Astrocyte (in vitro differentiated cells and primary cell): ENCODE results near the gene CLEC19A. TPM values are rescaled to one million over a fixed set of nuclear protein-coding genes. Genes with fewer than 3 reads are reported as not detected.

Source experiments
- DNase-seq: peaks from one replicate; pipeline ENCODE4 v3.0.0-alpha.2; 2010; ENCODE audit warnings: low read depth
- FAIRE-seq: peaks from 2 replicates; lab custom pipeline; 2011; peaks lifted over from hg19 to GRCh38; lab: Jason Lieb, UNC
- H2AFZ ChIP-seq: 2 replicates; pipeline ENCODE4 v1.6.0; 2012; ENCODE audit warnings: low read depth, low read length, inconsistent platforms
- H3K27ac ChIP-seq: 2 replicates; pipeline ENCODE4 v1.5.1; 2011; ENCODE audit warnings: low read depth, low read length, inconsistent platforms
- H3K27me3 ChIP-seq: 2 replicates; pipeline ENCODE4 v1.6.0; 2011; ENCODE audit warnings: low read length, inconsistent platforms; ENCODE audit not compliant: insufficient read depth
- H3K36me3 ChIP-seq: 2 replicates; pipeline ENCODE4 v1.5.1; 2011; ENCODE audit warnings: low read length, inconsistent platforms; ENCODE audit not compliant: insufficient read depth
- H3K4me1 ChIP-seq: 2 replicates; pipeline ENCODE4 v1.5.1; 2011; ENCODE audit warnings: low read length, inconsistent platforms; ENCODE audit not compliant: insufficient read depth
- H3K4me2 ChIP-seq: 2 replicates; pipeline ENCODE4 v1.6.0; 2012; ENCODE audit warnings: low read length, inconsistent platforms
- H3K4me3 ChIP-seq: 2 replicates; pipeline ENCODE4 v1.5.1; 2011; ENCODE audit warnings: low read depth, mild to moderate bottlenecking, low read length, inconsistent platforms; ENCODE audit not compliant: insufficient read depth
- H3K79me2 ChIP-seq: 2 replicates; pipeline ENCODE4 v1.6.0; 2012; ENCODE audit warnings: mild to moderate bottlenecking, low read length, inconsistent platforms; ENCODE audit not compliant: insufficient read depth
- H3K9ac ChIP-seq: 2 replicates; pipeline ENCODE4 v1.6.0; 2012; ENCODE audit warnings: mild to moderate bottlenecking, low read length, inconsistent platforms
- H3K9me3 ChIP-seq: 2 replicates; pipeline ENCODE4 v1.5.1; 2012; ENCODE audit warnings: low read depth, mild to moderate bottlenecking, low read length, inconsistent platforms; ENCODE audit not compliant: insufficient read depth
- H4K20me1 ChIP-seq: 2 replicates; pipeline ENCODE4 v1.6.0; 2012; ENCODE audit warnings: low read length, inconsistent platforms; ENCODE audit not compliant: insufficient read depth
- H3K27ac Mint-ChIP-seq: one replicate; pipeline ENCODE4 v1.8.0; 2021; ENCODE audit warnings: mild to moderate bottlenecking, mixed read lengths; ENCODE audit not compliant: unreplicated experiment
- H3K27me3 Mint-ChIP-seq: one replicate; pipeline ENCODE4 v1.8.0; 2021; ENCODE audit warnings: low read depth, mixed read lengths; ENCODE audit not compliant: unreplicated experiment
- H3K36me3 Mint-ChIP-seq: one replicate; pipeline ENCODE4 v1.8.0; 2021; ENCODE audit warnings: low read depth, mixed read lengths; ENCODE audit not compliant: unreplicated experiment
- H3K4me1 Mint-ChIP-seq: one replicate; pipeline ENCODE4 v1.8.0; 2021; ENCODE audit warnings: low read depth, mixed read lengths; ENCODE audit not compliant: unreplicated experiment
- H3K4me3 Mint-ChIP-seq: one replicate; pipeline ENCODE4 v1.8.0; 2021; ENCODE audit warnings: mild to moderate bottlenecking, moderate library complexity, mixed read lengths; ENCODE audit not compliant: unreplicated experiment
- H3K9me3 Mint-ChIP-seq: one replicate; pipeline ENCODE4 v1.8.0; 2021; ENCODE audit warnings: mild to moderate bottlenecking, mixed read lengths; ENCODE audit not compliant: unreplicated experiment
- CTCF ChIP-seq: IDR thresholded peaks from 2 replicates; pipeline ENCODE4 v1.5.1; 2011; ENCODE audit warnings: low read depth, mild to moderate bottlenecking, inconsistent platforms, low read length, moderate library complexity; ENCODE audit not compliant: insufficient read depth
- EZH2 ChIP-seq: IDR thresholded peaks from 2 replicates; pipeline ENCODE4 v1.6.1; 2012; ENCODE audit warnings: mild to moderate bottlenecking, low read length, inconsistent platforms; ENCODE audit not compliant: insufficient read depth
- total RNA-seq: library from RNA; stranded (reverse); gene quantifications from 2 replicates; pipeline ENCODE4 v1.2.1, GENCODE V29; 2021

Gene CLEC19A
- total RNA-seq, 1 donor from 2014 or later = not detected

GRCh38 chr16:19288872-19289799 lies 3.6 kb downstream of the CLEC19A start:
- no peak overlapping the region for H3K9ac ChIP-seq
- no peak for FAIRE-seq
- Mint-ChIP-seq H3K9me3 (peaks cover 2% of the 10 kb centered on the region), H3K36me3 (no peaks in the 10 kb centered on the region), H3K4me3 (no peak overlapping the region), H3K27me3 (peaks cover 12% of the 10 kb centered on the region), H3K4me1 (peaks cover 2% of the 10 kb centered on the region), H3K27ac (no peak overlapping the region)
- H3K27ac ChIP-seq = no peak overlapping the region
- H3K27me3 ChIP-seq = no peaks in the 10 kb centered on the region
- H3K9me3 ChIP-seq = no peaks in the 10 kb centered on the region
- no peak overlapping the region for H3K4me2 ChIP-seq
- H3K4me3 ChIP-seq = no peak overlapping the region
- no peaks in the 10 kb centered on the region for H4K20me1 ChIP-seq
- H3K4me1 ChIP-seq = no peaks in the 10 kb centered on the region
- no peak overlapping the region for H2AFZ ChIP-seq
- no peaks in the 10 kb centered on the region for H3K79me2 ChIP-seq
- TF ChIP-seq CTCF = no peak
- TF ChIP-seq EZH2 = no peak
- H3K36me3 ChIP-seq = no peaks in the 10 kb centered on the region
- DNase-seq = no peak

- no peaks in the 10 kb centered on the region for H3K79me2 ChIP-seq
- H4K20me1 ChIP-seq = no peaks in the 10 kb centered on the region
- no peak for DNase-seq
- H3K9ac ChIP-seq = no peak overlapping the region
- H3K9me3 ChIP-seq = no peaks in the 10 kb centered on the region
- H3K4me3 ChIP-seq = no peak overlapping the region
- H3K9me3 Mint-ChIP-seq = peaks cover 2% of the 10 kb centered on the region
- no peak overlapping the region for H3K4me2 ChIP-seq
- TF ChIP-seq EZH2 (no peak), CTCF (no peak)
- H3K4me3 Mint-ChIP-seq = no peak overlapping the region
- peaks cover 2% of the 10 kb centered on the region for H3K4me1 Mint-ChIP-seq
- H3K27ac Mint-ChIP-seq = no peak overlapping the region
- no peak overlapping the region for H3K27ac ChIP-seq
- peaks cover 15% of the 10 kb centered on the region for H3K27me3 Mint-ChIP-seq
- H3K36me3 ChIP-seq = no peaks in the 10 kb centered on the region
- no peaks in the 10 kb centered on the region for H3K36me3 Mint-ChIP-seq
- no peak overlapping the region for H2AFZ ChIP-seq
- no peak for FAIRE-seq
- H3K27me3 ChIP-seq = no peaks in the 10 kb centered on the region
- H3K4me1 ChIP-seq = no peaks in the 10 kb centered on the region
These were observed 4.4 kb downstream of the CLEC19A start for GRCh38 chr16:19289811-19290485.
